ENCODE measurements around the gene DTX4.

DNA sequence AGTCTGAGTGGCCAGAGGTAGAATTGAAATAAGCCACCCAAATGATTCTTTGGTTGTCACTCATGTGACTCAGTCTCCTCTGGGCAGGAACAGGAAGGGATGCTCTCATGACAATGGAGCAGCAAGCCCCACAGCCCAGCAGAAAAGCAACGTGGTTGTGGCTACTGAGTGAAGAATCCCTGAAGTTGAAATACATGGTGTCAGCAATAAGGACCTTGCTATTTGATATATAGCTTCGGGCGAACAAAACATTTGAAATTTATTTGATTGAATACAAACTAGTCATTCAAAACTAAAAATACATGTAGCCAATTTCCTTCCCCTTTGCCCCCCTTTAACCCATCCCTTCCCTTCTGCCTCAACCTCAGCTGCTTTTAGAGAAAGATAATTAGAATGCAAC is 14.5 kb upstream of the DTX4 start:
- TF ChIP-seq, protein P1, sequence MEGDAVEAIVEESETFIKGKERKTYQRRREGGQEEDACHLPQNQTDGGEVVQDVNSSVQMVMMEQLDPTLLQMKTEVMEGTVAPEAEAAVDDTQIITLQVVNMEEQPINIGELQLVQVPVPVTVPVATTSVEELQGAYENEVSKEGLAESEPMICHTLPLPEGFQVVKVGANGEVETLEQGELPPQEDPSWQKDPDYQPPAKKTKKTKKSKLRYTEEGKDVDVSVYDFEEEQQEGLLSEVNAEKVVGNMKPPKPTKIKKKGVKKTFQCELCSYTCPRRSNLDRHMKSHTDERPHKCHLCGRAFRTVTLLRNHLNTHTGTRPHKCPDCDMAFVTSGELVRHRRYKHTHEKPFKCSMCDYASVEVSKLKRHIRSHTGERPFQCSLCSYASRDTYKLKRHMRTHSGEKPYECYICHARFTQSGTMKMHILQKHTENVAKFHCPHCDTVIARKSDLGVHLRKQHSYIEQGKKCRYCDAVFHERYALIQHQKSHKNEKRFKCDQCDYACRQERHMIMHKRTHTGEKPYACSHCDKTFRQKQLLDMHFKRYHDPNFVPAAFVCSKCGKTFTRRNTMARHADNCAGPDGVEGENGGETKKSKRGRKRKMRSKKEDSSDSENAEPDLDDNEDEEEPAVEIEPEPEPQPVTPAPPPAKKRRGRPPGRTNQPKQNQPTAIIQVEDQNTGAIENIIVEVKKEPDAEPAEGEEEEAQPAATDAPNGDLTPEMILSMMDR (IDR thresholded peaks at IDR 0.05; ENCODE audit: borderline replicate concordance, extremely low read depth, low read length, poor library complexity, severe bottlenecking), result no peak
- TF ChIP-seq EZH2 (IDR thresholded peaks at IDR 0.05; ENCODE audit: borderline replicate concordance, low read depth, low read length, severe bottlenecking), result no peak
